Astrocyte of the spinal cord (primary cell): ENCODE results near the gene FBXO48.

Source experiments
- DNase-seq: peaks from one replicate; pipeline ENCODE4 v3.0.0; 2011; ENCODE audit warnings: low read depth, low spot score
- H3K4me3 ChIP-seq: 2 replicates; pipeline ENCODE4 v1.5.1; 2011; ENCODE audit warnings: low read depth, mild to moderate bottlenecking, low read length, moderate library complexity
- in situ Hi-C: cut with HindIII; loops from 2 replicates; pipeline ENCODE4 v1.10.0; 2017; ENCODE audit warnings: low sequenced_read_pairs
- TF ChIP-seq, protein P1 (sequence below): IDR thresholded peaks from 2 replicates; pipeline ENCODE4 v1.5.1; 2012; ENCODE audit warnings: low read depth, mild to moderate bottlenecking, low read length, inconsistent platforms

FBXO48 gene

DNA sequence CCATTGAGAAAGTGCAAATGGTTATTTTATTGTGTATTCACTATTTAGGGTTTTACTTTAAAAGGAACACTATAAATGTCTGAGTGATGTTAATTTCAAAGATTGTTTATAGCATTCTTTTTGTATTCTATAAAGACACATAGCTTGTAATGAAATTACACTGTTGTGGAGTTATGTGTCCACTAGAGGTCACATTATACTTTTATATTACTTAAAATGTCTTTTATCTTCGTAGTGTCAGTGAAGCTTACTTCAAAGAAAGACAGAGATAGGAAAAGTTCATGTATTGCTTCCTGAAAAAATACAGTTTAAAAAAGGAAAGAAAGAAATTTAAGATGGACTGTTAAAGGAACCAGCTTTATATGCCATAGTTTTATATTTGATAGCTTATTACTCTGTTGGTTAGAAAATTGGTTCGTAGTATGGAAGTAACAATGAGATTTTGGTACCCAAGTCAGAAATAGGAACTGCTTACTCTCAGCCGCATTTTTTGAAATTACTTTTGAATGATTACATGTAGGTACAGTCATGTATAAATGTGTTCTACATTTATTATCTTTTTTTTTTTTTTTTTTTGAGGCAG is 20.8 kb upstream of the FBXO48 start:
- DNase-seq, result peak; percentile 43
- in situ Hi-C loops, result no loop called here
- TF ChIP-seq, protein P1, sequence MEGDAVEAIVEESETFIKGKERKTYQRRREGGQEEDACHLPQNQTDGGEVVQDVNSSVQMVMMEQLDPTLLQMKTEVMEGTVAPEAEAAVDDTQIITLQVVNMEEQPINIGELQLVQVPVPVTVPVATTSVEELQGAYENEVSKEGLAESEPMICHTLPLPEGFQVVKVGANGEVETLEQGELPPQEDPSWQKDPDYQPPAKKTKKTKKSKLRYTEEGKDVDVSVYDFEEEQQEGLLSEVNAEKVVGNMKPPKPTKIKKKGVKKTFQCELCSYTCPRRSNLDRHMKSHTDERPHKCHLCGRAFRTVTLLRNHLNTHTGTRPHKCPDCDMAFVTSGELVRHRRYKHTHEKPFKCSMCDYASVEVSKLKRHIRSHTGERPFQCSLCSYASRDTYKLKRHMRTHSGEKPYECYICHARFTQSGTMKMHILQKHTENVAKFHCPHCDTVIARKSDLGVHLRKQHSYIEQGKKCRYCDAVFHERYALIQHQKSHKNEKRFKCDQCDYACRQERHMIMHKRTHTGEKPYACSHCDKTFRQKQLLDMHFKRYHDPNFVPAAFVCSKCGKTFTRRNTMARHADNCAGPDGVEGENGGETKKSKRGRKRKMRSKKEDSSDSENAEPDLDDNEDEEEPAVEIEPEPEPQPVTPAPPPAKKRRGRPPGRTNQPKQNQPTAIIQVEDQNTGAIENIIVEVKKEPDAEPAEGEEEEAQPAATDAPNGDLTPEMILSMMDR, result peak; percentile 36
- H3K4me3 ChIP-seq, result no peak overlapping the region

GRCh38 chr2:68483011-68483410 is 15.9 kb upstream of the FBXO48 start:
- DNase-seq, result no peak
- in situ Hi-C loops, result no loop called here
- TF ChIP-seq, protein P1, result no peak
- H3K4me3 ChIP-seq, result no peak overlapping the region

DNA sequence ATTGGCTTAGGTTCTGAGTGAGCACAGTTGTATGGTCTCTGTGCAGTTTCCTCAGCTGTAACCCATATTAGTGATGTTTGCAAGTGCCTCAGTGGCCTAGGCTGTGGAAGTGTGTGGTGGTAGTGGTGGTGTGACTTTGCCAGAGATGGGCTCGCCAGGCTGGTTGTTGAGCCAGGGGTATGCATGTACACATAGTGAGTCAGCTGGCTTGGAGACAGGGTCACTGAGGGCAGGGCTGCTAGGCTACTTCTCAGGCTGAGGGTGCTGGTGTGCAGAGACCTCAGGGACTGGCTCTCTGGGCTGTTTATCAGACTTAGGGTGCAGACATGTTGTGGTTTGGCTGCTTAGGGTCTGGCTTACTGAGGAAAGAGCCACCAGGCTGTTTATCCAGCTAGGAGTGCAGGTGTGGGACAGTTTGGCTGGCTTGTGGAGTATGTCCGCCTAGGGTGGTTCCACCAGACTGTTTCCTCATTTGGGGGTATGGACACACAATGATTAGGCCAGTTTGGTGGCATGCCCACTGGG is 15.3 kb upstream of the FBXO48 start:
- DNase-seq, result no peak
- in situ Hi-C loops, result no loop called here
- no peak overlapping the region for H3K4me3 ChIP-seq
- TF ChIP-seq, protein P1, result no peak

DNA sequence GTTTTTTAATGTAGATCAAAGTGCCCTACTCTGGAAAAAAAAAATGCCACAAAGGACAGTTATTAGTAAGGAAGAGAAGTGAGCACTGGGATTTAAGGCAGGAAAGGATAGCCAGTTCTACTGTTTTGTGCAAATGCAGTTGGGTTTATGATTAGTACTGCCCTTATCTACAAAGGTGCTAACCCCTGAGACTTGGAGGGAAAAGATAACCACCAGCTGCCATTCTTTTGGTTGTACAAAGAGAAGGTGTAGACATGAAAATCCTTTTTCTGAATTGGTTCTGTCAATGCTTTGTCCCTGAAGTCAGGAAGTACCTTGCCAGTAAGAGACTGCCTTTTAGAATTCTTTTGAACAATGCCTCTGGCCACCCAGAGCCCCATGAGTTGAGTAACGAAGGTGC is 11.6 kb upstream of the FBXO48 start:
- in situ Hi-C loops, result no loop called here
- no peak overlapping the region for H3K4me3 ChIP-seq
- no peak for DNase-seq
- TF ChIP-seq, protein P1, result no peak

- TF ChIP-seq, protein P1, result no peak
- no peak overlapping the region for H3K4me3 ChIP-seq
- no peak for DNase-seq
- in situ Hi-C loops, result no loop called here
These were observed 9.4 kb upstream of the FBXO48 start for GRCh38 chr2:68476454-68476853.

DNA sequence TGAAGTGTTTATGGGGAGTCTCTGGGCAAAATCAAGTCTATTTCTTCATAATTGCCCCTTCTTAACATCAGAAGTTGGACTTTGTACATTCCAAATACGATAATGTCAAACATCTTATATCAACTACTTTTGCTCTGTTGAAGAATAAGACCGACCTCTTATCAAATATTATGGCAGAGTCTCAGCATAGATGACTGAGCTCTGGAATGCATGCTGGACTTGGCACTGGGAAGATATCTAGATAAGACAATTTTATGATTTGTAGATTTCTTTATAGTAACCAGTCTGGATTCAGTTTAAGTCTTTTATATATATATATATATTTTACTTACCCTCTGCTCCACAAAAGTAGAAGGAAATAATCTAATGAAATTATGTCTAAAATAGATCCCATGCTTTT is 8.5 kb upstream of the FBXO48 start:
- in situ Hi-C loops, result no loop called here
- H3K4me3 ChIP-seq, result no peak overlapping the region
- TF ChIP-seq, protein P1, result no peak
- DNase-seq, result no peak

DNA sequence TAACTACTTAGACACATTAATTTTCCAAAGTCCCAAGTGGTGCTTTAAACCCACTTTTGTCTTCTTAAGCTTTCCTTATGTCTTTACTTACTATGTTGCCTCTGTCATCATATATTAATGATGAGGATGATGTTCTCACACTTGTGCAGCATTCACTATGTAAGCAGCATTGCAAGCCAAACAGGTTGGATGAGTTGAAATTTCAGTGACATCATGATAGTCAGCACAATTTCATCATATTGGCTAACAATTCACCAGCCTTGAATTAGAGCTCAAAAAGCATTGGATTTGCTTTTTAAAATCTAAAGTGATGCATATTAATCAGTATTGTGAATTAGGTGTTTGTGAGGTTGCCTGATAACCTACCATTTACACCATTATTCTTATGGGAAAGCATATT is 8.0 kb upstream of the FBXO48 start:
- in situ Hi-C loops, result no loop called here
- no peak overlapping the region for H3K4me3 ChIP-seq
- DNase-seq, result no peak
- TF ChIP-seq, protein P1, result no peak
